GM12892 (cell line): ENCODE results near the gene TBC1D14.

ENCODE experiments used
- POLR2A ChIP-seq: IDR thresholded peaks from 2 replicates; pipeline ENCODE4 v1.6.1; 2011; ENCODE audit warnings: low read depth, low read length, control low read depth
- POLR2AphosphoS5 ChIP-seq: IDR thresholded peaks from 2 replicates; pipeline ENCODE4 v1.6.1; 2011; ENCODE audit warnings: low read depth, low read length, control low read depth
- TAF1 ChIP-seq: IDR thresholded peaks from 2 replicates; pipeline ENCODE4 v1.6.1; 2011; ENCODE audit warnings: low read depth, mild to moderate bottlenecking, control low read depth, low read length, borderline replicate concordance

- TF ChIP-seq TAF1 (no peak), POLR2A (no peak), POLR2AphosphoS5 (no peak)
Observed at GRCh38 chr4:6943885-6944225, 34.2 kb downstream of the TBC1D14 start.
